ENCODE results near the gene MRM3. TPM values are rescaled to one million over a fixed set of nuclear protein-coding genes. Genes with fewer than 3 reads are reported as not detected.

Gene MRM3
- total and polyA plus RNA-seq, 7 donors = 17.2 to 36.2 (median 25.9) TPM

GRCh38 chr17:795721-796120 is 13.6 kb downstream of the MRM3 start:
- H3K4me1 ChIP-seq = peaks cover 28% of the 10 kb centered on the region
- H3K9me3 ChIP-seq = no peaks in the 10 kb centered on the region
- TF ChIP-seq CTCF (IDR thresholded peaks at IDR 0.05) = no peak
- H3K36me3 ChIP-seq (ENCODE audit: insufficient read depth in 1 of 2, low read depth in 1 of 2) = peaks cover 0 to 36% of the 10 kb centered on the region in 2 donors
- H3K27ac ChIP-seq = peak overlapping the region; percentile 36
- peak overlapping the region; percentile 61 for H3K4me3 ChIP-seq
- ATAC-seq (peak in 2 of 4 donors; percentile 9 to 15), DNase-seq (peak in 1 of 2 donors; percentile 33)
- intact Hi-C loops (cut with DNase I) = loop anchor here (1.0 to 10.0 kb wide), 5 partner anchors 52 to 262 kb away; no protein-coding TSS in a partner anchor
- 52 to 67% (median 64%) methylated on average over 9 of the region's 9 CpGs for WGBS, 3 donors
- no peaks in the 10 kb centered on the region for H3K27me3 ChIP-seq (ENCODE audit: insufficient read depth in 3 of 3, low read length in 2 of 3)

GRCh38 chr17:796609-797008 is 14.5 kb downstream of the MRM3 start:
- intact Hi-C loops (cut with DNase I) = loop anchor here (5.0 to 10.0 kb wide), 3 partner anchors 51 to 261 kb away; no protein-coding TSS in a partner anchor
- TF ChIP-seq CTCF (IDR thresholded peaks at IDR 0.05) = no peak
- Histone ChIP-seq H3K27ac (no peak overlapping the region), H3K27me3 (ENCODE audit: insufficient read depth in 3 of 3, low read length in 2 of 3) (no peaks in the 10 kb centered on the region), H3K9me3 (no peaks in the 10 kb centered on the region), H3K4me3 (no peak overlapping the region), H3K4me1 (peaks cover 30% of the 10 kb centered on the region), H3K36me3 (ENCODE audit: insufficient read depth in 1 of 2, low read depth in 1 of 2) (peaks cover 0 to 32% of the 10 kb centered on the region in 2 donors)
- peak in 1 of 2 donors; percentile 51 for DNase-seq
- ATAC-seq = no peak
- WGBS, 3 donors = 72 to 79% (median 75%) methylated on average over 15 of the region's 15 CpGs

- DNase-seq = peak in 1 of 2 donors; percentile 36
- Histone ChIP-seq H3K9me3 (no peaks in the 10 kb centered on the region), H3K27me3 (ENCODE audit: insufficient read depth in 3 of 3, low read length in 2 of 3) (no peaks in the 10 kb centered on the region), H3K4me1 (peaks cover 38% of the 10 kb centered on the region), H3K27ac (peak overlapping the region; percentile 23), H3K4me3 (no peak overlapping the region), H3K36me3 (ENCODE audit: insufficient read depth in 1 of 2, low read depth in 1 of 2) (peaks cover 0 to 25% of the 10 kb centered on the region in 2 donors)
- intact Hi-C loops (cut with DNase I) = loop anchor here (5.0 to 10.0 kb wide), 3 partner anchors 50 to 260 kb away; no protein-coding TSS in a partner anchor
- no peak for ATAC-seq
- WGBS, 3 donors = 76 to 86% (median 77%) methylated on average over 22 of the region's 22 CpGs
- TF ChIP-seq CTCF (IDR thresholded peaks at IDR 0.05) = no peak
Measured at GRCh38 chr17:797236-797840, 15.2 kb downstream of the MRM3 start.

GRCh38 chr17:798246-798645 is 16.1 kb downstream of the MRM3 start:
- Histone ChIP-seq H3K9me3 (no peaks in the 10 kb centered on the region), H3K27me3 (ENCODE audit: insufficient read depth in 3 of 3, low read length in 2 of 3) (no peaks in the 10 kb centered on the region), H3K4me3 (no peak overlapping the region), H3K27ac (no peak overlapping the region), H3K36me3 (ENCODE audit: insufficient read depth in 1 of 2, low read depth in 1 of 2) (peaks cover 0 to 22% of the 10 kb centered on the region in 2 donors), H3K4me1 (peaks cover 46% of the 10 kb centered on the region)
- no peak for TF ChIP-seq CTCF (IDR thresholded peaks at IDR 0.05)
- intact Hi-C loops (cut with DNase I) = loop anchor here (5.0 to 10.0 kb wide), 3 partner anchors 49 to 259 kb away; no protein-coding TSS in a partner anchor
- ATAC-seq (no peak), DNase-seq (peak in 1 of 2 donors; percentile 21)
- 70 to 82% (median 77%) methylated on average over 11 of the region's 11 CpGs for WGBS, 3 donors

Measured in psoas muscle (tissue), 8 donors.